ENCODE measurements around the gene TENM3. TPM values are rescaled to one million over a fixed set of nuclear protein-coding genes. Genes with fewer than 3 reads are reported as not detected.
"Not testable (repeated sequence)": the region's sequence is repeated elsewhere in the genome, so short reads cannot be mapped to it uniquely, and the experiment has no call there.

Gene TENM3
- total RNA-seq (2014; rRNA removed; shearing (Covaris generic)) = 4.4 and 5.3 TPM in 2 replicates

GRCh38 chr4:182243204-182243603 is at the start of gene TENM3:
Gene TENM3 (plus strand): TSS chr4:182243402. CDS start chr4:182324021, 80,619 bp downstream.
- not testable (repeated sequence) for DNase-seq (ENCODE audit: low spot score)

- no peak for DNase-seq (ENCODE audit: low spot score)
Observed at GRCh38 chr4:182194091-182194824, 48.9 kb upstream of the TENM3 start.

- DNase-seq (ENCODE audit: low spot score) = no peak
Observed at GRCh38 chr4:182197611-182198010, 45.6 kb upstream of the TENM3 start.

GRCh38 chr4:182201871-182202270 is 41.3 kb upstream of the TENM3 start:
- DNase-seq (ENCODE audit: low spot score) = no peak

- DNase-seq (ENCODE audit: low spot score) = no peak
Observed at GRCh38 chr4:182202650-182203049, 40.6 kb upstream of the TENM3 start.

- DNase-seq (ENCODE audit: low spot score) = no peak
Observed at GRCh38 chr4:182203872-182204411, 39.3 kb upstream of the TENM3 start.

- no peak for DNase-seq (ENCODE audit: low spot score)
Observed at GRCh38 chr4:182205306-182205705, 37.9 kb upstream of the TENM3 start.

- DNase-seq (ENCODE audit: low spot score) = no peak
Observed at GRCh38 chr4:182206266-182206665, 36.9 kb upstream of the TENM3 start.

GRCh38 chr4:182206916-182207315 is 36.3 kb upstream of the TENM3 start:
- DNase-seq (ENCODE audit: low spot score) = no peak

GRCh38 chr4:182207830-182208396 is 35.3 kb upstream of the TENM3 start:
- DNase-seq (ENCODE audit: low spot score) = no peak

- no peak for DNase-seq (ENCODE audit: low spot score)
Observed at GRCh38 chr4:182208526-182209050, 34.6 kb upstream of the TENM3 start.

GRCh38 chr4:182212211-182212761 is 30.9 kb upstream of the TENM3 start:
- DNase-seq (ENCODE audit: low spot score) = no peak

GRCh38 chr4:182213004-182213403 is 30.2 kb upstream of the TENM3 start:
- DNase-seq (ENCODE audit: low spot score) = no peak

GRCh38 chr4:182215148-182215547 is 28.1 kb upstream of the TENM3 start:
- no peak for DNase-seq (ENCODE audit: low spot score)

- no peak for DNase-seq (ENCODE audit: low spot score)
Observed at GRCh38 chr4:182216005-182216404, 27.2 kb upstream of the TENM3 start.

GRCh38 chr4:182219411-182220056 is 23.7 kb upstream of the TENM3 start:
- no peak for DNase-seq (ENCODE audit: low spot score)

- no peak for DNase-seq (ENCODE audit: low spot score)
Observed at GRCh38 chr4:182221987-182222386, 21.2 kb upstream of the TENM3 start.

- DNase-seq (ENCODE audit: low spot score) = no peak
Observed at GRCh38 chr4:182222766-182223165, 20.4 kb upstream of the TENM3 start.

GRCh38 chr4:182223708-182224107 is 19.5 kb upstream of the TENM3 start:
- no peak for DNase-seq (ENCODE audit: low spot score)

GRCh38 chr4:182224192-182224850 is 18.9 kb upstream of the TENM3 start:
- DNase-seq (ENCODE audit: low spot score) = no peak

GRCh38 chr4:182225257-182225852 is 17.8 kb upstream of the TENM3 start:
- no peak for DNase-seq (ENCODE audit: low spot score)
